ENCODE data around the gene MT1HL1.

DNA sequence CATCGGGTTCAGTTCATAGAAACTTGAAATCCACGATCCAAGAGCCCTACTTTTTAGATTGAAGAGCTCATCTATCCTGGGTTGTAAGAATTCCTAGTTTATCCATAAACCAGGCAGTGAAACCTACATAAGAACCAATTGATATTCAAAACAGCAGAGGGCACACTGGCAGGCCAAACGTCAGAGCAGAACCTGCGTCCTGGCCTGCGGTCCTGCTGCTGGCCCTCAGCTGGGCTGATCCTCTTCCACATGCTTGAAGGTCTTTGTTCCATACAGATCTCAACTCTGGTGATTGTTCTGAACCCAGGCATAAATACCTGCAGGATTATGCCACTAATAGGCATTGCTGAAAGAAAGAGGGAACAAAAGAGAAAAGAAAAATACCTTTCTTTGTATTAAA lies 47.0 kb downstream of the MT1HL1 start:
- TF ChIP-seq, protein P1, sequence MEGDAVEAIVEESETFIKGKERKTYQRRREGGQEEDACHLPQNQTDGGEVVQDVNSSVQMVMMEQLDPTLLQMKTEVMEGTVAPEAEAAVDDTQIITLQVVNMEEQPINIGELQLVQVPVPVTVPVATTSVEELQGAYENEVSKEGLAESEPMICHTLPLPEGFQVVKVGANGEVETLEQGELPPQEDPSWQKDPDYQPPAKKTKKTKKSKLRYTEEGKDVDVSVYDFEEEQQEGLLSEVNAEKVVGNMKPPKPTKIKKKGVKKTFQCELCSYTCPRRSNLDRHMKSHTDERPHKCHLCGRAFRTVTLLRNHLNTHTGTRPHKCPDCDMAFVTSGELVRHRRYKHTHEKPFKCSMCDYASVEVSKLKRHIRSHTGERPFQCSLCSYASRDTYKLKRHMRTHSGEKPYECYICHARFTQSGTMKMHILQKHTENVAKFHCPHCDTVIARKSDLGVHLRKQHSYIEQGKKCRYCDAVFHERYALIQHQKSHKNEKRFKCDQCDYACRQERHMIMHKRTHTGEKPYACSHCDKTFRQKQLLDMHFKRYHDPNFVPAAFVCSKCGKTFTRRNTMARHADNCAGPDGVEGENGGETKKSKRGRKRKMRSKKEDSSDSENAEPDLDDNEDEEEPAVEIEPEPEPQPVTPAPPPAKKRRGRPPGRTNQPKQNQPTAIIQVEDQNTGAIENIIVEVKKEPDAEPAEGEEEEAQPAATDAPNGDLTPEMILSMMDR (IDR thresholded peaks at IDR 0.05): no peak
- TF ChIP-seq POLR2A (IDR thresholded peaks at IDR 0.05): no peak

Data from uterus (tissue), 2 donors.